GM21619 (cell line): Measurements from ENCODE around the gene TBC1D5.
"Not testable (repeated sequence)": the region's sequence is repeated elsewhere in the genome, so short reads cannot be mapped to it uniquely, and the experiment has no call there.

Source experiments
- ATAC-seq: cut with Tn5 transposase; IDR thresholded peaks from one replicate; pipeline ENCODE4 v1.9.1; 2021; ENCODE audit not compliant: unreplicated experiment

The TBC1D5 gene

DNA sequence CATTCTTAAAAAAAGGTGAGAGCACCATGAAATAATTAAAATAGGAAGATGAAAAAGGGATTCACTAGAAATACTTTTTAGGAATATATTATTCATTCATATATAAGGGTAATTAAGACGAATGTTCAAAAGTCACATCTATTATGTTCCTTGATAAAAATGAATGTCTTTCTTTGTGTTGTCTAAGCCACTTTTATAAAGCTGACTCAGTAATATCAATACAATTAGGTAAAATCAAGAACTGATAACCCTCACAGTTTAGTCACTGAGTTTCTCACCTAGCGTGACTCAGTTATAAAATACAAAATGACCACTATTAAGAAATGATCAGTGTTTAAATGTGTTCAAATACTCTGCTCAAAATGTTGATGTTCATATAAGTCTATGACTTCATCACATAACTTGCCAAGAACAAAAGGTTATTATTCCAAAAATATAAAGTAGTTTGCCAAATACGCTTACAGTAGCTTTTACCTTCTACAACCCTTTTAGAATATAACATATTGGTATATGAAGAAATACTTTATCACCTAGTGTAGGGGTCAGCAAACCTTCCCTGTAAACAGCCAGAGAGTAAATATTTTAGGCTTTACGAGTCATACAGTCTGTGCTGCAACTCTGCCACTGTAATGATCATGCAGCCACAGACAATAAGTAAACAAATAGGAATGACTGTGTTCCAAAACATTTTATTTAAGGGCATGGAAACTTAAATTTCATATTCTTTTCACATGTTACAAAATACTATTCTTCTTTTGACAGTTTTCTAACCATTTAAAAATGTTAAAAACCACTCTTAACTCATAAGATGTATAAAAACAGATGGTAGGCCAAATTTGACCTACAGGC, 369.8 kb downstream of the TBC1D5 start:
- no peak for ATAC-seq

DNA sequence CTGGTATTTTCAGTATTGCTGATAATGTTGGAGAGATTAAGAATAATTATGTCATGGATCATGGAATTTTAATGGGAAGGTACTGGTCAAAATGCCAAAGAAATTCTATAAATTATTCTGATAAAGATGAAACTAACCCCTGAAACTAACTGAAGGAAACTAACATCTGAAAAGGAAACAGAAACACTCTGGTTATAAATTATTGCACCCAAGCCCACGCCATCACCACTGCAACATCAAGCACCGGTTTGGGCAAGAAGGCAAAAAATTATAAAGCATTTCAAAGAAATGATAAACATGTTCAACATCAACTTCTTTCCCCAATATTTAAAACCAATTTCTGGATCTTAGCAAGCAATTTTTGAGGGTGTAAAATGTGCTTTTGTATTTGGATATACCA, 372.5 kb downstream of the TBC1D5 start:
- ATAC-seq, result no peak

DNA sequence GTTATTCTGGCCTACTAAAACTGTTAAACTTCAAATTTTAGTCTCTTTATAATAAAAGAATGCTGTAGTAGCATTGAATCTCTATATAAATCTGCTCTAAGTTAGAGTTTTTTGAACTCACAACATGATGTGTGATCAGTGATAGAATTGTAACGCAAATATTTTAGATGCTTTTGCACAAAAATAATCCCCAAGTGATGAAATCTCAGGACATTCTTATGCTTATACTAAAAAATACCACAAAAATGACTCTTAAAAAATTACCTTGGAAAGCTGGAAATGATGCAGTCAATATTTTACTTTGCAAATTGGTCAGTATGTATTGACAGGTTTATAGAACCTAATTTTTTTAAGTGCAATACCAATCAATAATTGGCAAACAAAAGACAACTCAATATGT, 375.3 kb downstream of the TBC1D5 start:
- ATAC-seq, result no peak

DNA sequence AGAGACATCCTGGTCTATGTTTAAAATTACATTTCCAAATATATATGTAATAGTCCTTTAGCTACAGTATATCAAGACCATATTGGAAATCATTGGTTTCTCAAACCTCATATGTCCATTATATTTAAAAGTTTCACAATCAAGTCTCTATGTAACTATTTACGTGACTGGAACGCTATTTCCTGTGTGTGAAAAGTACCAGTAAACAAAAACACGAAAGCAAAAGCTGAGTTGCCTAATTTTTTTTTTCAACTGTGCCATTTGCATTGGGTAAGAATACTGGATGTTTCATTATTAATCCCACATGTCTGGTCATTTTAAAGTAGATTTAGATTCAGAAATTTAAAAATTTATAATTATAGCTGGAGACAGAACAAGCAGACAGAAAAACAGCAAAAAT, 381.4 kb downstream of the TBC1D5 start:
- no peak for ATAC-seq

DNA sequence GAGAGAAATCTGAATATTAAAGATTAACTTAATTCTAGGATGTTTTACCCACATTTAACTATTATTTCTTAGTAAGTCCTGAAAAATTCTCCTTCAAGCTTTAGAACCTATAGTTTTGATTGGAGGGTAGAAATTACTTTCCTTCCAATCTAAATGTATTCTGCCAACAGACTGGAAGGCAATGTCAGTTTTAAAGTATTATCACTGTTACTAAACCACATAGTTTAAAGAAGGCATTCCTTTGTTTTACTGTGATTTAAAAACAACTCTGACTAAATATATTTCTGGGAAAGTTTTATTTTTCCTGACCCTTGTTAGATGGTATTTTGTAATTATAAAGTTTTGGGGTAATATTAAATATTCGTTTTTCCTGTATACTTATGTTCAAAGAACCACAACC, 382.5 kb downstream of the TBC1D5 start:
- ATAC-seq, result no peak

DNA sequence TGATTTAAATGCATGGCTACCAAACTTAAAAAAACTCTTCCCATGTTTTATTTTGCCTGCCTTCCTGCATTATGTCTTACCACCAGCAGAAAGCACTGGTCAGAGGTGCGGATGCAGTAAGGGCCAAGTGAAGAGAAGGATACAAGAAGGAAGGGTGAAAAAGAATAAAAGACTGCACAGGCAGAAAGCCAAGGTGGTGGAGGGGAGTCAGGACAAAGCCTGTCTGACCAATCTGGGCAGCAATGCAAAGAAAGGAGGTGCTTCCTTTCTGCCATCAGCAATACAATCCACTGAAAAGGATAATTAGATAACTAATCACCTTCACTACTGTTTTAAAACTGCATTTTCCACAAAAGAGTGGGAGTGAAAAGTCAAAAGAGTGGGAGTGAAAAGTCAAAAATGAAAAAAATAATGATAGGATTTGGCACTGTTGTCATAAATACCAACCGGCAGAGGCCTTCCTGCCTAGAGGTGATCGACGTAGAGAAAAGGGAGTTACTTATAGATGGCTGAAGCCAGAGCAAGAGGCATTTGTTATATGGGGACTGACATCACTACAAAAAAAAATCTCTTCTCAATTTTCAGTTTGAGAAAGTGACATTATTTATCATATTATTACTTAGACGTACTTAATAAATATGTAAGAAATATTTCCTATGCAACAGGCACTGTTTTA, 385.3 kb downstream of the TBC1D5 start:
- no peak for ATAC-seq

DNA sequence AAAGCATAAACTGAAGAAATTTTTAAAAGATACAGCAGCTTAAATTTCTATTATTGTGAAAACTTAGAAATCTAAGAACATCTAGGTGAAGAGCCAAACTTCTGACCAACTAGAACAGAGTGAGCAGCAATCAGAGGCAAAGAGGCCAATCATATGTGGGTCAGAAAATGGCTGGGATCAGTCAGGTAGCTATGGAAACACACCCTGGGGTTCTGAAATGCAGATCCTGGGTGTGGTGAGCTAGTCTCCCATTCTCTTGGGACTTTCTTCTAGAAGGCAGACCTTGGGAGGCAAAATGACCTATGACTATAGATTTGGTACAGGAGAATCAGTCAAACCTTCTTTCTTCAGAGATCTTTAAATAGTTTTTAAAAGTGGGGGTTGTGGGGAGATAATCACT, 385.8 kb downstream of the TBC1D5 start:
- ATAC-seq, result no peak

DNA sequence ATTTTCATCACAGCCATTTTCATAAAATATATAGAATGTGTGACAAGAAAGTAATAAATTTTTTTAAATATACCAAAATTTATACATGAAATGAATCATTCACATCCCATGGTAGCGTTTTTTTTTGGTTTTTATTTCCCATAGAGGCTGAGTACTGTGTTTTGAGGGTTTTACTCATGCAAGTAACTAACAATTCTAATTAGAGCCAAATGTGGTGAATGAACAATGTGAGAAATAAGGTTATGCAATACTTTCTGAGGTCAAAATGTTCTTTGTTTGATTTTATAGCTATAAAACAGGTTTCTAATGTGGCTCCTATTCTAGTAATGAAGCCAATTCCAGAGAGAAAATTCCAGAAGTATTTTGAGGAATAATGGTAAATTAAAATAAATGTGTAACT, 386.8 kb downstream of the TBC1D5 start:
- no peak for ATAC-seq

DNA sequence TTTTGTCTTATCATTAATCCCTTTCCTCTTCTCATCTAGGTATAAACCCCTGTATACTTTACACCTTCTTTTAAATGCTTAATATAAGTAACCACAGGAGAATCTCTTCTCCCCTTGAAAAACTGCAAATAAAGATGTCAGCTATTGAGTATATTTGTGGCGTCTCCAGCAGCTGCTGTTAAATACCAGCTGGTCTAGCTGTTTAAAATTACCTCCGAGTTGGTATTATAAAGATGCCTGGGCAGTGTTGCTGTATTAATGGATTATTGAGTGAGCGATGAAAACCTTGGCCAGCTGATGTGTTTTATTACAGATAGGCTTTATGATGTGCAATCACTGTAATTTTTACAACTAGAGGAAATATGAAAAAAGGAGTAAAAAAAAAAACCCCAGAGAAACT, 388.1 kb downstream of the TBC1D5 start:
- no peak for ATAC-seq

DNA sequence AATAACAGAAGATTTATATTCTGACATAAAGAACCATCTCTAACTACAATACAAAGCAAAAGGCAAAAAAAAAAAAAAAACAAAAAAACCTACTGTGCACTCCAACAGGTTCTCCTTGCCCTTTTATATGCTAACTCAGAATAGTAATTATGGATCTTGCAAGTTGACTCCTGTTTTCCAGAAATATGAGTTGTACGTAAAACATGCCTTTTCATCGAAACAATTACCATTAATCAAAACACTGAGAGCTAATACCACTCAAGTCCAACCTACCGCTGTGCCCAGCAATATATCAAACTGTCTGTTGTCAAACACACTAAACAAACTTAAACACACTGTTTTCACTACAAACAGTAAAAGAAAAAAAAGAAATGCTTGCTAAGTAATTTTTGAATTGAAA, 389.8 kb downstream of the TBC1D5 start:
- ATAC-seq, result no peak

DNA sequence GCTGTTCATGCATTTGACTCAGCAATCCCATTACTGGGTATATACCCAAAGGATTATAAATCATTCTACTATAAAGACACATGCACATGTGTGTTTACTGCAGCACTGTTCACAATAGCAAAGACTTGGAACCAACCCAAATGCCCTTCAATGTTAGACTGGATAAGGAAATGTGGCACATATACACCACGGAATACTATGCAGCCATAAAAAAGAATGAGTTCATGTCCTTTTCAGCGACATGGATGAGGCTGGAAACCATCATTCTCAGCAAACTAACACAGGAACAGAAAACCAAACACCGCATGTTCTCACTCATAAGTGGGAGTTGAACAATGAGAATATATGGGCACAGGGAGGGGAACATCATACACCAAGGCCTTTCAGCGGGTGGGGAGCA, 391.2 kb downstream of the TBC1D5 start:
- not testable (repeated sequence) for ATAC-seq

DNA sequence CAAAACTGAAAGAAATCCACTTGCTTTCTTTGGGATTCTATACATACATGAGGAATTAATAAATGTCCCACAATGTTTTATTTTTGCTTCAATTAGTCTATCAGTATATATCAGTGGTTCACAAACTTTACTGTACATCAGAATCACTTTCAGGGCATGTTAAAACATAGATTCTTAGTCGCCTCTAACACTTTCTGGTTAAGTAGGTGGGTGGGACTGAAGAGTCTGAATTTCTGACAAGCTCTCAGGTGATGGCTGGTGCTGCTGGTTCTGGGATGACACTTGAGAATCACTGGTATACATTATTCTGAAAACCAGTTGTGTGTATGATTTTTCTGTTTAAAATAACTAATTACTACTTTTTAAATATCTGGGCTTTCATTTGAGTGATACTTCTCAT, 393.3 kb downstream of the TBC1D5 start:
- no peak for ATAC-seq

DNA sequence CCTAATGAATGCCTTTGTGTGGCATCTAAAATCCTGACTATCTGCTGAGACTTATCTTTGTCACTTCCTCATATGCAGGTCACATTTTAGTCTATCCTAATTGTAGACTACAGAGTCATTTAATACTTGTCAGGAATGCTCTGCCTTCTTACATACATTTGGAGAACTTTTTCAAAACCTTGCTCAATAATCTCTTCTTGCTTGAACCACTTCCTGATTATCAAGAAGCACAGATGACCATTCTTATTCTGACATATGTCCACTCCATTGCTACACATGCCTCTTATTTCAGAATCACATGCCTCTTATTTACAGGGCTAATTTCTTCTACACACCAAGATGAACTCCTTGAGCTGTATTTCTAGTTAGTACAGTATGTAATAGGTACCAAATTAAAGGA, 400.3 kb downstream of the TBC1D5 start:
- ATAC-seq, result no peak

DNA sequence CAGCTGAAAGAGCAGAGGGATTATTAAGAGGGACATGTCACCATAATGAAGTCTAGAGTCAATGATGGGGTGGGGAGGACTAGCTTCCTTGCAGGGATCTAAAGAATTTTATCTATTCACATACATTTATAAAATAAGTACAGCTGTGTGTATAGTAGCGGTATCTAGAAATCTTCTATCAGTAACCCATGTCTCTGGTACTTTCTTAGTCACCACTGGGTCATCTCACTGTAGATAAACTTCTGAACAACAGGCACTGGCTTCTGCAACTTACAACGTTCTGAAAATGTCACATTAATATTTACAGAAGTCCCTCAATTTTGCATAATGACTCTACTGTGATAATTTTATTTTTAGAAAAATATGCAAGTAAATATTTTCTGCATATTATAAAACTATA, 401.7 kb downstream of the TBC1D5 start:
- no peak for ATAC-seq

DNA sequence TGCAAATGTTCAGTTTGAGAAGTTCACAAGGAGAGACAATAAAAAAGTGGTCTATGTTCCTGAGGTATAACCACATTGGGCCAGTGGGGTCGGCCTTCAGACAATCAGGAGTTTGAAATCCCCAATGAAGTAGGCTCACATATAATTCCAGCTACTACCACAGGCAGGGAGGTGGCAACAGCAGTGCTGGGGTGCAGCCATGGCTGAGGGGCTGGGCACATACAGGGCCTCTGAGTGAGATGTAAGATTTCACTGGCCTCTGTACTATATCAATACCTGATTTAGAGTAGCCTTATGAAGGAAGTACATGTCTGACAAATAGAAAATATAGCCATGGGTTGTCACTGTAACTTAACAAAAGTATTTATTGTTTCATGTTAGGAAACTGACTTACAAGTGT, 402.2 kb downstream of the TBC1D5 start:
- no peak for ATAC-seq

DNA sequence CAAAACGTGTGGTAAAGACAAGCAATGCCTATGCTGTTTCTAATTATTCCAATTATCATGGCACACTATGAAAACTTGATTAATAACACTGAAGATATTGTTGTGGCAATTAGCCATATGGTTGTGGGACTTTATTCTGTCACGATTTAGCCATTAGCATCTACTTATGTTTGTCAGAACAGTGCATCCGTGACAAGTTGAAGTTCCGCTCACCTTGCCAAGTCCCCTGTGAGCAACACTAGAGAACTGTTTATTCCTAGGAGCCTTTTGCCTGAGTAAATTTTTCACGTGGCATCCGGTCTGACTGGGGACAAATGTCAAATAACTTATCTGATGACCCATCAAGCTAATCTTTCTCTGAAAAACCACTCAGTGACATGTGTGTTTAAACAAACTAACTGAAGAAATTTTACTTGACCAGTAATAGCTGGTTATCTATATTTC, 403.3 kb downstream of the TBC1D5 start:
- no peak for ATAC-seq

DNA sequence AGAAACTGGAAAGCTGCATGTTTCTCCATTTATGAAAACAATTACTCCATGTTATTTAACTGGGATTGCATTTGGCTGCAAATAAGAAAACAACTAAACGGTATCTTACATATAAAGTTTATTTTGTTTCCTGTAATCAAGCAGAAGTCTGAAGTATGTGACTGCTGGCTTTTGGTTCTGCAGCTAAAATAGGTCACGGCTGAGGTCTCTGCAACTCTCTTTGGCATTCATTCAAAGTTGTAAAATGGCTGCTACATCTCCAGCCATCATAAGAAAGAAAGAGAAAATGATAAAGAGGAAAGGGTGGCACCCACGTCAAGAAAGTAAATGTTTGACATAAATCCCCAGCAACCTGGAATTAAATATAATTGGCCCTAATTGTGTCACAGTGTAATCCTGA, 406.1 kb downstream of the TBC1D5 start:
- no peak for ATAC-seq

DNA sequence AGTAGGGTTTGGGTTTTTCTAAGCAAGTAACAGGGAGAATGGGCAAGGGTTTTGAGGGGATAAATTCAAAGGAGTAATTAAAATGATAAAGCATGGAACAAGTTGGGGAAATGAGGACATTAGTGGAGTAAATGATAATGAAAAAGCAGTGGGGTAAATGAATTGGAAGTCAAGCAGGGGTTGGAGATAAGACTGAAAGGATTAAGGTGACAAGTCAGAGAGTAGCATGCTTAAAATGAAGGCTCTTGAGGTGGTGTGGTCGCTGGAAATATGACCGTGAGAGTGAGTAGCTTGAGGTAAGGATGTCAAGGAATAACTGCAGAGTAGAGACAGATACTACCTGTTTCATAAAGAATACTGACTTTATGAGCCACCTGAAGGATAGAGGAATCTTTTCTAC, 408.5 kb downstream of the TBC1D5 start:
- ATAC-seq, result no peak

DNA sequence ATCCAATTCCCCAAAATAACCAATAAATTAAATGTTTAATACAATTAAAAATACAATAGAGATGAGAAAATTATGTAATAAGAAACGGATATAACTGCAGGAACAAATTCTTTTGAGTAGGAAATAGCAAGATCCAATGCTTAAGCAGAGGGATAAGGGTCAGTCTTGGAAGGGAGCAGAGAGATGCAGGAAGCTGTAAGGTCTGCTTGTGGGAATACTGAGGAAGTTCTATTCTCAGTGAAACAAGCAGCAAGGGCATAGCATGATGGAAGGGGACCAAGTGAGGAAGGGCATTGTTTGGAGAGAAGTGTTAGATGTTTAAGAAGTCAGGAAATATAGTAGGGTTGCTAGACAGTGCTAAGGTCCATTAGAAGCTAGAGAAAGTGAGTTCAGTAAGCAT, 409.0 kb downstream of the TBC1D5 start:
- ATAC-seq, result no peak

DNA sequence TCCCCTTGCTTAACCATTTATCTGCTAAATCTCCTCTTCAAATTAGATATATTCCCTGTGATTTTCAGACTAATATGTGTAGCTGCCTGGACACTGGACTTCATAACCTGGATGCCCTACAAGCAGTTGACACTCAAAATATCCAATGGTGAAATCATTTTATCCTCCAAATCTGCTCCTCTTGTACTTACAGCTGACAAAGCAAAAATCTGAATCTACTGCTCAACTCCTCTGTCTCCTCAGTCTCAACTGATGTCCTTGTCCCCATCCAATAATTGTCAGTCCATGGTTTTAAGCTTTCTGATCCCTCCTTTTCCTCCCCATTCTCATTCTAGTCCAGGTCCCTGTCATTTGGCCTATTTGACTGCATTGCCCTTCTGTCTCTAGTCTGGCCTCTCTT, 411.8 kb downstream of the TBC1D5 start:
- ATAC-seq, result no peak

DNA sequence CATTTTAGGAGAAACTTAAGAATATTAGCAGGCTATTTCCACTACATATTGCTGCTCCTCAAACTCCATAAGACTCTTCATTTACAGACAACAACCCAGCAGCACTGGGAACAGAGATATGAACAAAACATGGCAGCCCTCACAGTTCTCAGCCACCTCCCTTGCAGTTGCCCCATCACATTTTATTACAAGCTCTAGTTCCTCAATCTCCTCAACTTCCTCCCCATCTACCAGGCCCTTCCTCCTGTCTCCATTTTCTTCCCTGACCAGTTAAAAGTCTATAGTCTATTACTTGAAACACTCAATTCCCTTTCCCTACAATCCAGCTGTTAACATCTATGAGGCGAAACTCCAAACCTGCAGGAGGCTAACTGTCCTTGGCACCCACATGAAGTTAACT, 412.5 kb downstream of the TBC1D5 start:
- ATAC-seq, result no peak

DNA sequence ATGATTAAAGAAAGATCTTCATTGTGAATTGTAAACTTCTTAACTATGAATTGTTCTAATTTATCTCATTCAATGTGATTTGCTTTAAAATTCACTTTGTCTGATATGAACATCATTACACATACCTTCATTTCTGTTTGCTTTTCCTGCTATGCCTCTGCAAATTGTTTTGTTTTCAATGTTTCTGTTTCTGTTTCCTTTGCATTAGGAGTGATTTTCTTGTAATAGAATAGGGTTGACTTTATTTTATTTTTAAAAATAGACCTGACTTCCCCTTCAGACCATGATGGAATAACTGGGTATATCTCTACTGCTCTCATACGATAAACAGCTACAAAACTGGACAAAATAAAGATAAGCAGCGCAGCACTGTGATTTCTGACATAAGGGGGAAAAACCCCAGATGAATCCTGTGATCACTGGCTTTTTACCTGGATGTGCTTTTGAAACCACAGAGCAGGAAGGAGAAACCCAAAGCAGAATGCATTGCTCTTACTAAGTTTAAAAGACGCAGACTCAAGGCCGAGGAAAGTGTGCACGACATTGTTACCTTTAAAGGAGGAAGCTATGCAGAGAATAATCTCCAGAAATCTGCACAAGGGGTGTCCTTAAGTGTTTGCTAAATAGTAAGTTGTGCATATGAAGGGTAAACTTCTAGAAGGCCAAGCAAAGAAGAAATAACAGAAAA, 420.2 kb downstream of the TBC1D5 start:
- peak; percentile 54 for ATAC-seq
